Neutrophil (primary cell): Measurements from ENCODE around the gene GUCA1C.

ENCODE experiments used
- H3K27ac ChIP-seq: fragments of 200-600 bp; sonication (generic); 2 replicates; pipeline ENCODE4 v1.5.1; 2016; ENCODE audit warnings: mild to moderate bottlenecking, moderate library complexity
- H3K27me3 ChIP-seq: fragments of 200-600 bp; sonication (generic); 2 replicates; pipeline ENCODE4 v1.6.0; 2016; ENCODE audit warnings: mild to moderate bottlenecking
- H3K36me3 ChIP-seq: fragments of 200-600 bp; sonication (generic); 2 replicates; pipeline ENCODE4 v1.5.1; 2017
- H3K4me1 ChIP-seq, 2 experiments: fragments of 200-600 bp in 1 of 2; sonication (generic) in 1 of 2; 1 replicate in 1 of 2; 2 replicates in 1 of 2; pipeline versions ENCODE4 v1.5.1 to v1.6.1; 2013 to 2016; ENCODE audit warnings: low read depth in 1 of 2, low read length in 1 of 2, mild to moderate bottlenecking in 1 of 2, moderate library complexity in 1 of 2; ENCODE audit not compliant: control insufficient read depth in 1 of 2, insufficient read depth in 1 of 2
- H3K4me3 ChIP-seq, 2 experiments: fragments of 200-600 bp in 1 of 2; sonication (generic) in 1 of 2; 1 replicate in 1 of 2; 2 replicates in 1 of 2; pipeline ENCODE4 v1.5.1; 2013 to 2016; ENCODE audit warnings: low read depth in 1 of 2, low read length in 1 of 2, mild to moderate bottlenecking in 1 of 2, moderate library complexity in 1 of 2
- H3K9me3 ChIP-seq: fragments of 200-600 bp; sonication (generic); 2 replicates; pipeline ENCODE4 v1.5.1; 2016
- CTCF ChIP-seq: fragments of 200-600 bp; sonication (generic); IDR thresholded peaks from 2 replicates; pipeline ENCODE4 v1.5.1; 2016; ENCODE audit warnings: antibody characterized with exemption

Gene GUCA1C

DNA sequence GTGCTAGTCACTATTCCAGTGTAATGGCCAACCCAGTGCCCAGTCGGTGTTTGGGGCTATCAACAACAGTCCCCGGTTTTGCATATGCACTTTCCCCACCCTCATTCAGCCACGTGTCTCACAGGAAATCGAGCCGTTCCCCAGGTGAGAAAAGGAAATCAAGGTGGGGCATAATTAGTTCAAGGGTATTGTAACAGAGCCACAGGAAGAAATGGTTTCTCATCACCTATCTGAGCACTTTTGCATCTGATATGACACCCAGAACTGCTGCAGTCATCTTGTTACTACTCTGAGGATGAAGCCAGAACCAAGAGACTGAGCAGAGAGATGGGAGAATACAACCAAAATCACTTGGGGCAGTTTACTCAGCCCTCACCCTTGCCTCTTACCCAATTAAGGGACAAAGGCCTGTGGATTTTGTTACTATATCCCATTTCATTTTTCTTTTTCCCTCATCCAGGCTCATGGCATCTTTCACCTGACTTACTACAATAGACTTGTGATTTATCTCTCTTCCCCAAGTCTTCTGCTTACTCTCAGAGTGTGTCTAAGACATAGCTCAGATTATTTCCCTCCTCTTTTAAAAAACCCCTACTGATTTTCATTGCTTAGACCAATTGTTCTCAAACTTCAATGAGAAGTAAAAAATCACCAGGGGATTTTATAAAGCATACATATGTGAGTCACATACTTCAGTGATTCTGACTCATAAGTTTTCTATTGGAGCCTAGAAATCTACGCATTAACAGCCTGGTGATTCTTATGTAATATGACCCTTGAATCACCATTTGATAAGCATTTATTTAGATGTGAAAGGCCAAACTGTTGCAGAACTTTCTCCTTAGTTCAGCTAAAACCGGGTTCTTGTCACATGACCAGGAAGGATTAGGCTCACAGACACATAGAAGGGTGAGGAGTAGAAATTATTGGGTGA, 90.5 kb downstream of the GUCA1C start:
- Histone ChIP-seq H3K27ac (no peak overlapping the region), H3K9me3 (no peaks in the 10 kb centered on the region), H3K4me3 (no peak overlapping the region), H3K27me3 (no peaks in the 10 kb centered on the region), H3K4me1 (no peaks in the 10 kb centered on the region), H3K36me3 (no peaks in the 10 kb centered on the region)
- TF ChIP-seq CTCF, result no peak

- no peaks in the 10 kb centered on the region for H3K27me3 ChIP-seq
- no peaks in the 10 kb centered on the region for H3K9me3 ChIP-seq
- H3K36me3 ChIP-seq, result no peaks in the 10 kb centered on the region
- H3K4me3 ChIP-seq, result no peak overlapping the region
- TF ChIP-seq CTCF, result no peak
- no peaks in the 10 kb centered on the region for H3K4me1 ChIP-seq
- H3K27ac ChIP-seq, result no peak overlapping the region
These were observed 92.3 kb downstream of the GUCA1C start for GRCh38 chr3:108861401-108861800.
